HG02759 (cell line): ENCODE measurements around the gene SDK2.
A peak's percentile ranks its signal among the peaks of the same experiment; 100 is the strongest.

Source experiments
- ATAC-seq: cut with Tn5 transposase; IDR thresholded peaks from one replicate; pipeline ENCODE4 v1.9.1; 2021; ENCODE audit warnings: mild to moderate bottlenecking, moderate library complexity; ENCODE audit not compliant: unreplicated experiment

SDK2 gene

DNA sequence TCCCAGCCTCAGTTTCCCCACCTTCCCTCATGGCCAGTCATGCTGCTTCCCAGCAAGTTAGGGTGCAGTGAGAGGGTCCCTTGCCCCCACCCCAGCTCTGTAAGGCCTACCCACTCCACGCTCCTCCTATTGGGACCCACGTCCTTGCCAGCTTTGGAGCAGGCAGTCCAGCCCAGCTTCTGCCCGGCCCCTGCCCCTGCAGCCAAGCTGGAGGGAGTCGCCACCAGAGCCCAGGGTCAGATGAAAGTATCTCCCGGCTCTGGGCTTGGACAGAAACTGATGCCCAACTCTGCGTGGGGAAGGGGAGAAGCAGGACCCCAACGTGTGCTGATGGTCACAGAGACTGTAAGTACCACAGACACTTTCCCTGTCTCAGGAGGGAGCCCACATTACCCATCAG, 32.6 kb downstream of the SDK2 start:
- ATAC-seq: no peak

DNA sequence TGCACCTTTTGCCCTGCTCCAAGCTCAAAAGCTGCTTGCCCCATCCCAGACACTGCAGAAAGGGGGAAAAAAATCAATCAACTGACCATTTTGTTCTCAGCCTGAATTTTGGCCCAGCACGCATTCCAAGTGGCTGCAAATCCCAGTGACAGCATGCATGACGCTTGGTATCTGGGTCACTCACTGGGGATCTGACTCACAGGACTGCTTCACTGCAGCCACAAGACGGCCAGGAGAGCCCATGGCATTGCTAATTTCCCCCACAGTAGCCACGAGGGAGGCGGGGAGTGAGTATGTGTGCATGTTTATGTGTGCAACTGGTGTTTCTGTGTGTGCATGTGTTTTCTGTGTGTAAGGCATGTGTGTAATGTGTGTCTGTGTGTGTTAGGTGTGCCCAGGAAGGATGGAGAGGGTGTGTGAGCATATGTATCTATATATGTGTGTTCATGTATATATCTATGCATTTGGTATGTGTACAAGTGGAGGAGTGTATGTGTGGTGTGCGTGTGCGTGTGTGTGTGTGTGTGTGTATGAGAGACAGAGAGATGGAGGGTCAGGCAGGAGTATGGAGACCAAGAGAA, 33.8 kb downstream of the SDK2 start:
- no peak for ATAC-seq

DNA sequence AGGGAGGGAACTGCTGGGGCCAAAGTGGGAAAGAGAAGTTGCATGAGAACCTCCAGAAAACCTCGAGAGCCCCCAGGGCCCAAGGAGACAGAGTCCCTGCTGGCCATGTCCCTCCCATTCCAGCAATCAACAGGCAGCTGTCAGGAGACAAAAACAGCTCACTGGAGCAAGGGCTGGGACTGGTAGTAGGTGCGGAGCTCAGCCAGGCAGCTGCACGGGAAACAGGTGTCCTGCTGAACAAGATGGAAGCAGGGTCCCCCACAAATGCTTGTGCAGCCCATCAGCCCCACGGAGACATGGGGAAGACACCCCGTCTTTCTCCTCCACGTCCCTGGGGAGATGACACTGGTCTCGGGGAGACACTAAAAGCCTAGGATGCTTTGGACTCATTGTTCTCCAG, 34.5 kb downstream of the SDK2 start:
- ATAC-seq: no peak

DNA sequence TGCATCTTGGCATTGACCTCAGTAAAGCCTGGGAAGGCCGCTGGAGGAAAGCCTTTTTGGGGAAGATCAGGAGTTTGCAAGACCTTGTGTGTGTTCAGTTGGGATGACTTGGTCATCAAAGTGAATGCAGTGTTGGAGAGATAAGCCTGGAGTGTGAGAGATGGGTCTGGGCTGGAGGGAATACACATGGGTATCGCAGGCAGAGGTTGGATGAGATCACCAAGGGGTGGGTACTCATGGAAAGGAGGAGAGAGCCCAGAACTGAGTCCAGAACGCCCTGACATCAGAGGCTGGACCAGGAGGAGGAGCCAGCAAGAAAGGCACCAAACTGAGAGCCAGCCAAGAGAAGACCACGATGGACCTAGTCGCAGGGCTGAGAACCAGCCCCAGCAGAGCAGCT, 35.2 kb downstream of the SDK2 start:
- ATAC-seq: no peak

DNA sequence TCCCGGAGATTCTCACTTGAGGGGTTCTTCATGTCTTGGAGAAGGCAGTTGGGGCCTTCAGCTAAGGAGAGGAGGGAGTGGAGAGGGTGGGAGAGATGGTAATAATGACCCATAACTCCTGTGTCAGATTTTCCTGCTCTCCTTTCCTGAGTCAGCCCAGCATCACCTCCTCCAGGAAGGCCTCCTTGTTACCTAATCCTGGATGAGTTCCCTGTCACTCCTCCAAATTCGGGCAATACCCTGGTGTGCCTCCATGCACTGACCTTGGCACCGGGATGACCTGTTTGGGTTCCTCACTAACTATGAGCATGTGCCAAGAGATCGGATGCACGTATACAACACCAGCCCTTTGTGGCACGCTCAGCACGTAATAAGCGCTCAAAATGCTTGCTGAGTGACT, 38.8 kb downstream of the SDK2 start:
- no peak for ATAC-seq

DNA sequence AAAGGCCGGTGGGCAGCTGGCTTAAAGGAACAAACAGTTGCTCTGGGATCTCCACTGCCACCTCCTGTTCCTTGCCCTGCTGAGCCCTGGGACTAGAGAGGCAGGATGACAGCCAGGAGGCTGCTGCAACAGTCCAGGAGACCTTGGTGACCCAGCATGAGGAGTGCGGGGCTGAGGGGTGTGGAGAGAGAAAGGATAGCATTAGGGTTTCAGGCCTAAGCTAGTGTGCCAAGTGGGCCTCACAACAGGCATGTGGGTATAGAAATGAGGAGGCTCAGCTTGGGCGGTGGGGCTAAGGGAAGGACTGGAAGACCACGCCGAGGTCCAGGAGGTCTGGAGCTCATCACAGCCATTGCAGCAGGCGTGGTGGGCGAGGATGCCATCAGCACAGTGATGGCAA, 39.8 kb downstream of the SDK2 start:
- no peak for ATAC-seq

DNA sequence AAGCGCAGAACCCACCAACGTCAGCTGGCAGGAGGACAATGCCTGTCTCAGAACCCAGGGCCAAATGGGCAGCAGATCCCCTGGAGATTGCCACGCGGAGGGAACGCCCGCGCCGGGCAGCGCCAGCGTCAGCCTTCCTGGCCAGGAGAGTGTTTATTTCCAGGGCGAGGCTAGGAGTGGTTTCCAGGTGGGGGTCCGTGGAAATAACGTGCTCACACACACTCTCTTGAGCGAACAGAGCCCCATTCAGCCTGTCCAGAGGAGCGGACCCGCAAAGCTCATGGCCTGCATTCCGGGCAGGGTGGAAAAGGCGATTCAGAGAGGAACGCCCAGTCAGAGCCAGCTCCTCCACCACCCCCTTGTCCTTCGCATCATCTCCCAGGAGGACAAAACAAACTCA, 40.3 kb downstream of the SDK2 start:
- no peak for ATAC-seq

DNA sequence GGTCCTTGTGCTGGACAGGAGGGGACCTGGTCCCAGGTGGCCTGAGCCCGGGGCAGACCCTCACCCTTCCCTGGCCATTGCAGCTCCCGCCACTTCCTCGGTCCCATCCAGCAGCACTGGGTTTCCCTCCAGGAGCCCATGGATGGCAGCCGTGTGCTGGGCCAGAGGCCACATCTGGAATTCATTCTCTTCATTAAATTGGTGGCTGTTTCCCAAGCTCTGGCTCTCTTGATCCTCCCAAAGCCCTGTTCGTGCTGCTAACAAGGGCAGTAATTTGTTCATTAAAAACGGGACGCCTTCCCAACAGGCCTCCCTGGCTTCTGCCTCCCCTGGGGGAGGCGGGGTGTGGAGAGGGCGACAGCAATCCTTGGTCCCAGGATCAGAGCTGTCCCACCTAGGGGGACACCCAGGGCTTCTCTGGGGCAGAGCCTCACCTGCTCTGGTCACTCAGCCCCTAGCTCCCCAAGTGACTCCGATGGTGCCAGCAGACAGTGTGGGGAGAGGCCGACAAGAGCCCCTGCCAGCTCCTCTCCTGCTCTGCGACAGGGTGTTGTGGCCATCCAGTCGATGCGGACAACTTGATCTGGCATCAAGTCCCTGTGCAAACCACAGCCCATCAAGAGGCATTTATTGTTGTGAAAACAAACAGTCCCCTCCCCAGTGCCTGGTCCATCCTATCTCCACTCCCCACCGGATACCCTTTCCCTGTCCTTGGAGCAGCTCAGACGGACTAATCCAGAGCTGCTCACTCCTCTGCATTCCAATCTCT, 44.0 kb downstream of the SDK2 start:
- ATAC-seq: no peak

DNA sequence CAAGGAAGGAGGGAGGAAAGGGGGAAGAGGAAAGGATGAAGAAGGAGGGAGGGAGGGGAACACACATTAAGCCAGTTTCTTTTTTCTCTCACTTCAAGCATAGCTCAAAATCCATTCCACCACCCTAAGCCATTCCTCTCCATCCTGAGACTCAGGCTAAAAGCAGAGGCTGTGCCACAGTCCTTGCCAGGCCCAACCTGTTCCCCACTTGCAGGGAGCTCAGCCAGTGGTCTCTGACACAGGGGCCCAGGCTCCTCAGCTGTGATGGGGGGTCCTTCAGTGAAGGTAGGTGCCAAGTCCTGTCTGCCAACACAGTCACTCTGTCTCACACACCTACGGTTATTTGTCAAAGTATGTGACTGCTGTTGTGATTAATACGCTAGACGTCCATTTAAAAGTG, 44.6 kb downstream of the SDK2 start:
- ATAC-seq: no peak

DNA sequence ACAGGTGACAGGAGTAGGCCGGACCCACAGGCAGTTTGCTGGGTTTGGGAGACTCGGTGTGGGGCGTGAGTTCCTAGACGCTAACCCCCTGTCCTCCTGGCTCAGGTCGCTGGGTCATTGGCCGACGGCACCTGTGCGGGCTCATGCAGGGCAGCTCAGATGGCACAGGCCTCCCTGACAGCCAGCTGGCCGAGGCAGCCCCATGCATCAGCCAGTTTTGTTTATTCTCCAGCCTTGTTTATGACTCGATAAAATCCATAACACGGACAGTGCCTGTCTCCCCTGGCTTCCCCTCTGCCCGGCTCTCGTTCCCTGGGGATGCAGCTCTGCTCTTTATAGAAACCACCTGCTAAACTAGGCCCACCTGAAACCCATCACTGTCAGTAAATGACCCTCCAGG, 46.0 kb downstream of the SDK2 start:
- no peak for ATAC-seq

DNA sequence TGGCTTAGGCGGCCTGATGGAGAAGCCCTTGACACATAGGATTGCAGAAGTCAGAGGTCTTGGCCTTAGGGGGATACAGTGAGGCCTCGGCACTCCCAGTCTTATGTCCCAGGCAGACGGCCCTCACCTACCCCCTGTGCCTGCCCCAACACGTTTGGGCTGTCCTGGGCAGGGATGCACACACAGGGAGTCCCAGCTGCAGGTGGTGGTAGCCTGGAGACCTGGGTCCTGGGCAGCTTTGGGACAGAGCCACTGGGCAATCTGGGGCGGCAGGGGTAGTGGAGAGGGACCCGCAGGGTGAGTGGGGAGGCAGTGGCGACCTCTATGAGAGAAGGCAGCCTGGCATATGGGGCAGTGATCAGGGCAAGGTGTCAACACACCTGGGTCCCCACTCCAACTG, 48.3 kb downstream of the SDK2 start:
- no peak for ATAC-seq

DNA sequence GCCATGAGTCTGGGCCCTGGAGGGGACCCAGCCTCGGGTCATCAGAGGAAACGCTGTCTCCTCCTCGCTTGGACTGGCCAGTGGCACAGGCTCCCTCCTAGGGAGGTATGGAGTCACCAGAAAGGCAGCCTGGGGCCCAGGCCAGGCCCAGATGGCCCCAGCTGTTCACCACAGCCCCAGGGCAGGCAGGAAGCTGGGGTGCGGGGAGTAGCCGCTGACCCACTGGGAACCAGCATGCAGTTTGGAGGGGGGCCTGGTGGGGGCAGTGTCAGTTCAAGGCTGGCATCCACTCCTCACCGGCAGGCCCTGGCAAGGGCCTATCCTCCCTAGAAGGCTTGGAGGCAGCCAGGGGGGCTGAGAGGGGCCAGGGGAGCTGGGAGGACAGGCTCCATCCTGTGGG, 48.8 kb downstream of the SDK2 start:
- ATAC-seq: no peak

DNA sequence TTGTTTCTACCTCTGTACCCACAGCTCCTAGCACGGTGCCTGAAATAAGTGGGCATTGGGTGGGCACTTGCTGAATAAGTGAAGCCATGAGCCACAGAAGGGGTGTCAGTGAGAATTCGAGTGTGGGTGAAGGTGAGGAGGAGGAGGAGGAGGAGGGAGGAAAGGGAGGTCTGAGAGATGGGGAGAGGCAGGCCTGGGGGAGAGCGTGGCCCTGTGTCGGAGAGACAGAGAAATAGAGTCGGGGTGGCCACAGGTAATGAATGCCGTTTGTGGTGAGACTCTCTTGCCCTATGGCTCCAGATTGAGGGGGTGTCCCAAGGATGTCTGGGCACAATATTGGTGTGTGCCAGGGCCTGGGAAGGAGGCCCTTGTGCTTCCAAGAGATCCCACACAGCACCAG, 49.2 kb downstream of the SDK2 start:
- no peak for ATAC-seq

DNA sequence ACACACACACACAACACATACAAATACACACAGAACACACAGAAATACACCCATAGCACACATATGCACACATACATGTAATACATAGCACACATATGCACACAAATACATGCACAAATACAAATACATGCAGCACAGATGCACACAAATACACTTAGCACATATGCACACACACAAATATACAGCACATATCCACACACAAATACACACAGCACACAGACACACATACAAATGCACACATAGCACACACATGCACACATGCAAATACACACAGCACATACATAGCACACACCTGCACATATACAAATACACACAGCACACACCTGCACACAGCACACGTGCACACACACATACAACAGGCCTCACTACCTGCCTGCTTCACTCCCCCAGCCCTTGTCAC, 49.6 kb downstream of the SDK2 start:
- ATAC-seq: no peak

DNA sequence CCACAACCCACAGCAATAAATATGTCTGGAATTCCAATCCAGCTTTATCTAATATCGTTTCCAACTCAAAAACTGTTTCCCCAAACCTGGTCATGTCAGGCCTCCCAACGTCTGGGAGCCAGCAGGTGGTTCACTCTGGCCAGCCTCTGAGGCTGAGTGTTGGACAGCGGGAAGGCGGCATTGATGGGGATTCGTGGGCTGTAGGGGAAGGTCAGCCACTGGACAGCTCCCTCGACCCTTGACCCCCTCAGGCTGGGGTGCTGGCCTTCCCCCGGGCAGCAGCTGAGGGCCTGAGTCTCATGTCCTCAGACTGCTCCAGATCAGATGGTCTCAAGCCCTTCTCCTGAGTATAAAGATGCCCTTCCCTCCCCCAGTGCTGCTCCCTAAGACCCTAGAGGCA, 50.2 kb downstream of the SDK2 start:
- ATAC-seq: no peak

DNA sequence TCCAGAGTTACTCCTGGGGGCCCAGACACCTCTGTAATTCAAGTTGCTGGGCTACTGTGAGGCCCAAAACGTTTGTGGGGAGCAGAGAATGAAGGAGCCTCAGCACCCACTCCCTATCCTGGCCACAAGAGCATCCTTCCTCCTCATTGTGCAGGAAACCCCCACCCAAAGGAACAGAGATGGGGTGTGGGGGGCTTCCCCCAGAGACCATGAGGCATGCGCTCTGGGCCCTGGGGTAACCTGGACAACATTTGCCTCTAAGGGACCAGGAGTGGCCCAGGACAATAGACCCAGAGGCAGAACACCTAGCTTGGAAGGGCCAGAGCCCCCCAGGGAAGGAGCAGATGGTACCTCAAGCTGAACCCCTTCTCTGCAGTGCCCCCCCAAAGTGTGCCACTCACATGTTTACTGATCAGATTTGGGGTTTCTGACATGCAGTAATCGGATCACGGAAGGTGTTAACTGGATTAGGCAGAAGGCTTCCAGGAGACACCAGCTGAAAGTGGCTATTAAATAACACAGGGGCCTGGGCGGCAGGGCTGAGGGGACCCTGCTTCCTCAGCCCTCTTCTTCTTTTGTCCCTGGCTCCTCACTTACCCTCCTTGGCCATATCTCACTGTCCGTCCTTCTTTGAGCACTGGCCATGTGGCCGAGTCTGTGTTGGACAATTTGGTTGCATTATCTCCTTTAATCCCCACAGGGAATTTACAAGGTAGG, 50.8 kb downstream of the SDK2 start:
- no peak for ATAC-seq

DNA sequence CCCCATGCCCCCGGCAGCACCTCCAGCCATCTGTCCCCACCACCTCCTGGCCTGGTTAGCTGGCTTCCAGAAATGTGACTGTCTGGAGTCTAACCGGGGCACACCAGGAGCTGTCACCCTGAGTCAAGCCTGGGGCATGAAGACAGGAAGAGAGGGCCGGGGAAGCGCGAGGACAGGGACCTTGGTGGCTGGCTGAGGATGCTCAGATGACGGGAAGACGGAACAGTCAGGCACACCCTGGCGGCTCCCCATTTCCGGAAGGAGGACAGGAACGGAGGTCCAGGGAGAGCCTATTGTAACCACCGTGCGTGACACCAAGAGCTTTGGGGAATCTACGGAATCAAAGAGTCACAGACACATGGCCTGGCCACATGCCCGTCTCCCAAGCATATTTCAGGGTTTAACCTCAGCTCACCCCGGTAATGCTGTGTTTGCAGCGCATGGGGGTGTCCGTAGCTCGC, 51.7 kb downstream of the SDK2 start:
- ATAC-seq: no peak

DNA sequence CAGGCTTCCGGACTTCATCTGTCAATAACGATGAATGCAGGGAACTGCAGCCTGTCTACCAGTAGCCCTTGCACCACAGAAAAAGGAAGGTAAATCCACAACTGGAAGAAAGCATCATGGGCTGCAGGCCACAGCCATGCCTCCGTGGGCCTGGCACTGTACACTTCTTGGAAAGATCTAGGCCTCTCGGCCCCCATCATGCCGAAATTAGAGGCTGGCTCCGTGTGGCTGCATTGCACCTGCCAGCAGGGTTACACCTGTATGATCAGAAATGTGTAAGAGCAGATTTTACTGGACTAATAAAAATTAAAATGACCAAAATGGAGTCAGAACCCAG, 52.2 kb downstream of the SDK2 start:
- peak; percentile 3 for ATAC-seq

DNA sequence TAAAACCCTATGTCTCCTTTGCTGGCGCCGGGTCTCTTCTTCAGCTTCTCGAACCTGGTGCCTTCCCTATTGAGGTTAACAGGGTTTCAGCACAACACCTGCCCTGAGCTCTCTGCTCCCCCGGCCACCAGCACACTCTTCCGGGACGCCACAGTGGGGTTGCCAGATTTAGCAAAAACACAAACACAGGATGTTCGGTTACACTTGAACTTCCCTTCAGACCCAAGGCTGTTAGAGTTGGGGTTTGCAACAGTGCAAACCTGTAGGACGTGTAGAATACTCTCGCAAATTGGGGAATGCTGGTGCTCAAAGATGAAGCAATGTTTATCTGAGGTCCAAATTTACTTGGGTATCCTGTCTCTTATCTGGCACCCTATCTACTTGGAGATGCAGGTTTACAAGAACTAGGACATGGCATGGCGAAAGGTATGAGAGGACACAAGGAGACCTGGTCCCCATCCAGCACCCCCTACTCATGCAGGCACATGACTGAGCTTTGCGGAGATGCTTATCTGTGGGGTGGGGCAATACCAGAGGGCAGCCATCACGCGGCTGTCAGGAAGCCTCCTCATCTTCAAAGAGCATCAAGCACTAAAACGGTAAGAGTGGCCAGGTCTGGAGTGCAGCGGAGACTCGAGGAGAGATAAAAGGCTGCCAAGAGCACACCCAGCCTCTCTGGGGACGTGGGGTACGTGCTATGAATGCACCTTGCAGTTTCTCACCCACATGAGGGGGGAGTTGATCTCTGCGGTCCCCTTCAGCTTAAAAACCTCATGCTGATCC, 52.8 kb downstream of the SDK2 start:
- peak; percentile 79 for ATAC-seq

DNA sequence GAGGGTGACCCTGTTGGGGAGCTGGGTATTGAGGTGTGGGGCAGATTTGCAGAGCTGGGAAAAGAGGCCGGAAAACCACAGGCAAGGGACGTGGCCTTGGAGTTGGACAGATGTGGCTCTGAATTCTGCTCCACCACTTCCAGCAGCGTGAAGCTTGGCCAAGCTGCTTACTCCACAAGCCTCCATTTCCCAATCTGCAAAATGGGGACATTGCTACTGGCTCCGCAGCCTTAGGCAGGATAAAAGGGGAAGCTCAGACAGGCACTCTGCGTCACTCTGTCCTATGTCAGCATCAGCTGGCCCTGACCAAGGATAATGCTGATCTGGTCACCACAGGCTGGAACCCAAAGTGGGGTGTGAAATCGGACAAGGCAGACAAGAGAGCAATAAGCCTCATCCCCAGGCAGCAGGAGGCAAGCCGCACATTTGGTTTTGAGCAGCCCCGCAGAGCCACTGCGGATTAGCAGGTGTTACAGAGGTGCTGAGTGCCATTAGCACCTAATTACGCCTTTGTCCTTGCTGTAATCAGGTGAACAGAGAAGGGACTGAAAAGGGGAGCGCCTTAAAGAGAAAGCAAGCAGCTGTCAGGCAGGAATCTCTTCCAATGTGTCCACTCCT, 54.8 kb downstream of the SDK2 start:
- ATAC-seq: no peak

DNA sequence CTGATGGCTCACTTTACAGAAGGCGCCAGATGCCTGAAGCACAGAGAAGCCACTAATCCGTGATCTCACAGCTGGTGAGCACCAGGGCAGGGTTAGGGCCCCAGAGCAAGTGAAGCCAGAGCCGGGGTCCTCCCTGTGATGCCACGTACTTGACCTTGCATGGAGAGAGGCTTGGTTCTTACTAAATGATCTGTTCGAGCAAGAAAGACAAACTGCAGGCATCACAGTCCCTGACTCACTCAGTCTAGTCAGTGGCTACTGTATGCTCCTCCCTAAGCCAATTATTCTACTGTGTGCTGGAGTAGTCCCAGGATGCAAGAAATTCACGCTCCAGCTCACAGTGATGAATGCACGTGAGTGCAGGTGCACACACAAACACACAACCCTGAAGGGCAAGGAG, 55.4 kb downstream of the SDK2 start:
- ATAC-seq: no peak
